GM21619 (cell line): ENCODE measurements around the gene CCDC57.
"Not testable (repeated sequence)": the region's sequence is repeated elsewhere in the genome, so short reads cannot be mapped to it uniquely, and the experiment has no call there.

Source experiments
- ATAC-seq: cut with Tn5 transposase; IDR thresholded peaks from one replicate; pipeline ENCODE4 v1.9.1; 2021; ENCODE audit not compliant: unreplicated experiment

The CCDC57 gene

DNA sequence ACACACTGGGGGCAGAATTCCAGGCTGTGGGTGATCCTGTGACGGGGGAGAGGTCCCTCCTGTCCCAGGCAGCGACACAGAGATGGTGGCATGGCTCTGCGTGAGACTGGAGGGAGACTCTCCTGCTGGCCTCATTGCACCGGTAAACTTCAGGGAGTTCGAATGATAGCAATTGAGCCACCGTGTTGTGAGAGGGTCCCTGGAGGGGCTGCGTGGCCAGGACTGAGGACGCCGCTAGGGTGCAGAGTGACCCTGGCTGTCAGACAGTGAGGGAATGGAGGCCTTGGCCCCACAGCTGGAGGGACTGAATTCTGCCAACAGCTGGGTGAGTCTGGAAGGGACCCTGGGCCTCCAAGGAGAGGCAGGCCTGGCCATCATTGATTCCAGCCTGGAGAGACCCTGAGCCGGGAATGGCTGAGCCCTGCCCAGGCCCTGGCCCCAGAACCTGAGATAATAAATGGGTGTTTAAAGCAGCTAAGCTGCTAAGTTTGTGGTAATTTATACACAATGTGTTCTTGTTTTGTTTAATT, 32.6 kb downstream of the CCDC57 start:
- no peak for ATAC-seq

DNA sequence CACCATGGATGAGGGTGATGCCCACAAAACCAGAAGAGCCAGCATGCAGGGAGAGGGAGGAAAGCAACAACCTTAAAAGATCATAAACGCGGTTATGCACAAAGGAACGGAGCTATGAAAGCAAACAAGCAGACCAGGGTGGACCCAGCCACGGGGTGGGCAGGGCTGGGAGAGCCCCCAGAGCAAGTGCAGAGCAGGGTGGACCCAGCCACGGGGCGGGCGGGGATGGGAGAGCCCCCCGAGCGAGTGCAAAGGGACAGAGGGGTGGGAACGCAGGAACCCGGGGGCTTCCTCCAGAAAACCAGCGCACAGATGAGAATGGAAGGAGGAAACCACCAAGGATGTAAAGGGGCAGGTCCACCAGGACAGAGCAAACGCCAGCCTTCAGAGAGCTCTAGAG, 33.2 kb downstream of the CCDC57 start:
- no peak for ATAC-seq

- ATAC-seq: no peak
These were observed 34.0 kb downstream of the CCDC57 start for GRCh38 chr17:82178499-82179261.

DNA sequence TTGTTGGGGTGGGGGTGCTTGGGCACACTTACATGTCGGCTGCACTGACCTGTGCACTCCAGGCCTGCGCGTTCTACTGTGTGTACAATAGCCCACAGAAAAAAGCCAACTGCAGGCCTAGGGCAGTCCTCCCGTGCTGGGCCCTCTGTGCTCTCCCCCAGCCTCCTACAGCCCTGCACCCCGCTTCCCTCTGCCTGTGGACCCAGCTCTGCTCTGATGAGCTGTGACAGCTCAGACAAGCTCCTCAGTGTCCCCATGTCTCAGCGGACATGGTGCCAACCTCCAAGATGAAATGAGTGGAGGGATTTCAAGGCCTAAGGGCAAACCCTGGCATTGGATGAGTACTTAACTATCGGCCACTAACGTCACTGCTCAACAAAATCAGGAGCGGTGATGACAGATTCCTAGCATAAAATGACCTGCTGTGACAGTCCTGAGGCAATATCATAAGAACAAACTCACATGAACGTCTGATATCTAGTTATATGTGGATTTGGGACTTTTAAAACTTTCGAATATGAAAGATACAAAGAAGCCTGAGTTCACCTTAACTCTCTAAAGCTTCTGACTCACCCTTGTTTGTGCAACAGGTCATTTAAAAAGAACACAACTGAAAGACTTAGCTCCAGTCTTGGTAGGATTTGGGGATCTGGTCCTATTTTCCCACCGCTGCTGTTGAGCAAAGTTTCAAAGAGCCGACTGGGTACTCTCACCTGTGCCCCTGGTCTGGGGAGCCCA, 34.7 kb downstream of the CCDC57 start:
- ATAC-seq: no peak

GRCh38 chr17:82177276-82177675, 35.4 kb downstream of the CCDC57 start:
- no peak for ATAC-seq

DNA sequence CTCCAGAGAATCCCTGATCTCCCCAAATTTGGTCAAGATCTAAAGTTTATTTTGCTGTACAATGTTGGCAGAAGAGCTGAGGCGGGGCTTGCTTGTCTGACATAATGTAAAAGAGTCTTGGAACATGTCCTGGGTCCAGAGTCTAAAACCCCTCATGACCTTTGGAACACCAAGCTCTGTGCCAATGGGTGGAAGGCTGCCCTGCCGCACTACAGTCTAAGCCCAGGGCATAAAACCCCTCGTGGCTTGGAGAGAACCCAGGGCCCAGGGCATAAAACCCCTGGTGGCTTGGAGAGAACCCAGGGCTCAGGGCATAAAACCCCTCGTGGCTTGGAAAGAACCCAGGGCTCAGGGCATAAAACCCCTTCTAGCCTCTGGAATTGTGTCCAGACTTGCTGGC, 36.7 kb downstream of the CCDC57 start:
- ATAC-seq: no peak

DNA sequence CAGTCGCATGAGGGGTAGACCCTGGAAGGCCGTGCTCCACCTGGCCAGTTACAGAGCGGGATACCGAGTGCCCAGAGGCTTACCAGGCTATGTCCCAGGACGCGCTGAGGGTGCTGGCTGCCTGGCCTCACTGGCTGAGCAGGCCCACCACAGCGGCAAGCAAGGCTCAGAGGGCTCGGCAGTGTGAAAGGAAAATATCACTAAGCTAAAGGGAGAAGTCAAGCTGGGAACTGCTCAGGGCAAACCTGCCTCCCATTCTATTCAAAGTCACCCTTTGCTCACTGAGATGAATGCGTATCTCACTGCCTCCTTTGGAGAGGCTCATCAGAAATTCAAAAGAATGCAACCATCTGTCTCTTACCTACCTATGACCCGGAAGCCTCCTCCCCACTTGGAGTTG, 37.4 kb downstream of the CCDC57 start:
- no peak for ATAC-seq

DNA sequence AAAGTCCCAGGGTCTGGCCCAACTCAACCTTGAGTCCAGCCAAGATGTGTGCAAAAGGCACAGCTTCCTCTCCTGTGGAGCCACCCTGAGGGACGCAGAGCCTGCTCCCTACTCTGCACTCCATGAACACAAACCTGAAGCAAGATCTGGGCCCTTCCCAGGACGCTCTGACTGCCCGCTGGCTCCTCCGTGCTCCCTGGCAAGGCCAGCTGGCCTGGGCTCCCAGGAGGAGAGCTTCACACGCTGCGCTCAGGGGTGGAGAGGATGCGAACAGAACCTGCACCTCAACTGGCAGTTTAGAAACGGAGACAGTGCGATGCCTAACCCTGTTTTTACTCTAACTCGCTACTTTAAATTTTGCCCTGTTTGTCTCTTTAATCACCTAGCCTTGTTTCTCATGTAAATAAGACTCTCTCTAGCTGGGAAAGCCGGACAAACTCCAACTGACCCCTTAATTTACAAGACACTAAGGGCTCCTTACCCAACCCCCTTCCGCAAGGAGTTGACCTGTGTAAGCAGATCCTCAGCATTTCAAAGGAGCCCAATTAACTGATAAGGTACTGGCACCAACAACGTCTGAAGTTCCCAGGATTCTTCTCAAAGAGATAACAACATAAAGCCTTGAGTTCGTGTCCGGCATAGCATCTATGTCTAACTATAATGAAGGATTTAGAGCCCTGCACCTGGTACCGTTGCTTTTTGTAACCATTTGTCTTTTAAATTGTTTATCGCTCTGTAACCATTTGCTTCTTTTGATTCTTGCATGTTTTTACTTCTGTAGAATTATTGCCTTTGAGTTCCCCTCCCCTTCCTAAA, 38.4 kb downstream of the CCDC57 start:
- ATAC-seq: not testable (repeated sequence)

DNA sequence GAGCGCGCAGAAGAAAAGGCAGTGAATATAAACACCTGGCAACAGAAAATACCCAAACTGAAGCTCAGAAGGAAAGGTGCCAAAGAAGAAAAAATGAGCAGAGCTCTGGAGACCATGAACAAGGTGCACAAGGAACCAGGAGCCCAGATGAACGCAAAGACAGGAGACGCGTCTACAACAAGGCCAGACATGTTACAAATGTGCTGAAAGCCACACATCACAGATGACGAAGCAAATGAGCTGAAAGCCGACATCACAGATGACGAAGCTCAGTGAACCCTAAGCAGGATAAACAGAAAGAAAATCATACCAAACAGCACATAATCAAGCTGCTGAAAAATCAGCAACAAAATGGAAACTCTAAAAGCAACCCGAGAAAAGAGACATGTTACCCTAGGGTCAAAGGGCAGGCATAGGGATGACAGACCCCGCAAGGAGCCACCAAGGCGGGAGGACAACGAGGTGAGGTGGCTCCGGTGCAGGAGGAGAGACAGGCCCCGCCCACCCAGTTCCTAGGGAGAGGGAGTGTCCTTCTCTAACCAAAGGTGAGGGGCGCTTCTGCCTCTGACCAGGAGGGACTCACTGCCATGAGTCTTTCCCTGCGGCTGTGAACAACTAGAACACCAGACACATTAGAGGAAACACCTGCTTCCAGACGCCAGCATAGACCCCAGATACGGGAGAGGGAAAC, 39.1 kb downstream of the CCDC57 start:
- ATAC-seq: no peak

- no peak for ATAC-seq
These were observed 40.0 kb downstream of the CCDC57 start for GRCh38 chr17:82172486-82173160.

DNA sequence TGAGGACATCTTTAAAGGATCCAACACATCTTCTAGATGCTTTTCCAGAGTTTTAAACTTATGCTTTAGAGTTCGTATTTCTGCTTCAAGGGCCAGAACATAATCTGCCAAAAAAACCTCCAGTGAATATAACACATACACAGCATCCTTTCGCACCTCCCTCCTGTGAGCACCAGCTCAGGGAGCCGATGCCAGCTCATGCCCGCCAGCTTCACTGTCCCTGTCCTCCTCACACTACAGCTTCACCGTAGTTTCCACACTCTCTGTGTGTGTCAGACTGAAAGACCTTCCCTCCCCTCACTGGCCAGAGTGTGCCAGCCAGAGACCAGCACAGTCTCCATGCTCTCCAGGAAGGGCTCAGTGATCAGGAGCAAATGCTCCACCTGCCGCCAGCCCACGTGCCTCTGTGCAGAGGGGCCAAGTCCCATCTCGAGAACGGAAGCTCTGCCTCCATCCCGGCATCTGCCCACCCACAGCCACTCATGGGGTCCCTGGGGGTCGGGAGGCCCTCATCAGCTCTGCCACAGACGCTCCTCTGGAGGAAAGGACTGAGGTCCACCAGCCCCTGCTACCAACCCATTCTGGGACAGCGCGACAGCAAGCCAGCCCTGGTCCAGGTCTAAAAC, 40.8 kb downstream of the CCDC57 start:
- ATAC-seq: no peak

- ATAC-seq: no peak
These were observed 42.2 kb downstream of the CCDC57 start for GRCh38 chr17:82170412-82170961.

DNA sequence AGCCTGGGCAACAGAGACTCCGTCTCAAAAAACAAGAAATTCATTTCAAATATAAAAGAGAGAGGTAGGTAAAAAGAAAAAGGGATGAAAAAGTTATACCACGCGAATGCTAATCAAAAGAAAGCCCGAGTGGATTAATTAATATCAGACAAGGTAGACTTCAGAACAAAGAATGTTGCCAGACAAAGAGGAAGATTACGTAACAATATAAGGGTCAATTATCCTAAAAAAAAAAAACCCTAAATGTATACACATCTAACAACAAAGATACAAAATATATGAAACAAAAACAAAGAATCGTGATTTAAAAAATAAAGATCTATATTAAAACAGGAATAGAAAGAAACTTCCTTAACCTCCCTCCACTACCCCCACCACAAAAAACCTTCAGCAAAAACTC, 44.1 kb downstream of the CCDC57 start:
- ATAC-seq: no peak

DNA sequence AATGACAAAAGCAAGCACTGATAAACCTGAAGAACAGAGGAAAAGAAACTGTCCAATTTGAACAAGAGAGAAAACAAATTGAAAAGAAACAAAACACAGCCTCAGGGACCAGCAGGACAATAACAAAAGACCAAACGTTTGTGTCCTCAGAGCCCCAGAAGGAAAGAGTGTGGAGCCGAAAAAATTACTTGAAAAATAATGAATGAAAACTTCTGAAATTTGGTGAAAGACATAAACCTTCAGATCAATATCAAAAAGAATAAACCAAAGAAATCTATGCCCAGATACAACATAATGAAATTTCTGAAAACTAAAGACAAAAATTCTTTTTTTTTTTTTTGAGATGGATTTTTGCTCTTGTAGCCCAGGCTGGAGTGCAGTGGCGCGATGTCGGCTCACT, 45.6 kb downstream of the CCDC57 start:
- ATAC-seq: no peak

GRCh38 chr17:82164853-82165252, 47.8 kb downstream of the CCDC57 start:
- ATAC-seq: no peak

DNA sequence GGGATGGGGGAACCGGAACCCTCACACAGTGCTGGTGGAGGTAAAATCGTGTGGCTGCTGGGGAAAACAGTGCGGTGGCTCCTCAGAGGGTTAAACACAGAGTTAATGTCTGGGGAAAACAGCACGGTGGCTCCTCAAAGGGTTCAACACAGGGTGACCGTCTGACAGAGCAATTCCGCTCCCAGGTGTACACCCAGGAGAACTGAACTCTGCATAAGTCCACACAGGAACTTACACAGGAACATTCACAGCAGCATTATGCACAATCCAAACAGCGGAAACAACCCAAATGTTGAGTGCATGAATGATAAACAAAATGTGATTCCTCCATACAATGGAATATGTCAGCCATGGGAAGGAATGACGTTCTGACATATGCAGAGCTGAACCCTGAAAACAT, 51.4 kb downstream of the CCDC57 start:
- ATAC-seq: no peak

- ATAC-seq: no peak
These were observed 52.6 kb downstream of the CCDC57 start for GRCh38 chr17:82160075-82160474.

DNA sequence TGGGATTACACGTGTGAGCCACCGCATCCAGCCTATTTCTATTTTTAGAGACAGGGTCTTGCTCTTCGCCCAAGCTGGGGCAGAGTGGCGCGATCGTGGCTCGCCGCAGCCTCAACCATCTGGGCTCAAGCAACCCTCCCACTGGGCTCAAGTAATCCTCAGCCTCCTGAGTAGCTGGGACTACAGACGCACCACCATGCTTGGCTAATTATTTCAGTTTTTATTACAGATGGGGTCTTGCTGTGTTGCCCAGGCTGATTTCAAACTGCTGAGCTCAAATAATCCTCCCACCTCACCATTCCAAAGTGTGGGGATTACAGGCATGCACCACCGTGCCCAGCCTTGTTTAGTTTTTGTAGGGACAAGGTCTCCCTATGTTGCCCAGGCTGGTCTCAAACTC, 53.8 kb downstream of the CCDC57 start:
- ATAC-seq: no peak
